Stomach (tissue), 4 donors: ENCODE results near the gene PPP1R16B.

Source experiments
- EP300 ChIP-seq: sonication (generic); formaldehyde crosslinking; IDR thresholded peaks from one replicate; pipeline ENCODE4 v1.6.1; 2017; ENCODE audit warnings: antibody characterized with exemption
- POLR2AphosphoS5 ChIP-seq, 3 donors: sonication (generic); formaldehyde crosslinking; IDR thresholded peaks; one replicate each; pipeline ENCODE4 v1.6.1; 2016; ENCODE audit warnings: antibody characterized with exemption in 3 of 3
- TF ChIP-seq, protein P1 (sequence below), 7 experiments: fragments of 450-650 bp in 4 of 7; fragments of 200-600 bp in 3 of 7; sonication (generic) in 3 of 7; IDR thresholded peaks; one replicate each; pipeline ENCODE4 v1.5.1; 2016 to 2019; ENCODE audit warnings: antibody characterized with exemption in 7 of 7, control low read depth in 2 of 7, mild to moderate bottlenecking in 1 of 7

- TF ChIP-seq EP300, result no peak
- TF ChIP-seq, protein P1, sequence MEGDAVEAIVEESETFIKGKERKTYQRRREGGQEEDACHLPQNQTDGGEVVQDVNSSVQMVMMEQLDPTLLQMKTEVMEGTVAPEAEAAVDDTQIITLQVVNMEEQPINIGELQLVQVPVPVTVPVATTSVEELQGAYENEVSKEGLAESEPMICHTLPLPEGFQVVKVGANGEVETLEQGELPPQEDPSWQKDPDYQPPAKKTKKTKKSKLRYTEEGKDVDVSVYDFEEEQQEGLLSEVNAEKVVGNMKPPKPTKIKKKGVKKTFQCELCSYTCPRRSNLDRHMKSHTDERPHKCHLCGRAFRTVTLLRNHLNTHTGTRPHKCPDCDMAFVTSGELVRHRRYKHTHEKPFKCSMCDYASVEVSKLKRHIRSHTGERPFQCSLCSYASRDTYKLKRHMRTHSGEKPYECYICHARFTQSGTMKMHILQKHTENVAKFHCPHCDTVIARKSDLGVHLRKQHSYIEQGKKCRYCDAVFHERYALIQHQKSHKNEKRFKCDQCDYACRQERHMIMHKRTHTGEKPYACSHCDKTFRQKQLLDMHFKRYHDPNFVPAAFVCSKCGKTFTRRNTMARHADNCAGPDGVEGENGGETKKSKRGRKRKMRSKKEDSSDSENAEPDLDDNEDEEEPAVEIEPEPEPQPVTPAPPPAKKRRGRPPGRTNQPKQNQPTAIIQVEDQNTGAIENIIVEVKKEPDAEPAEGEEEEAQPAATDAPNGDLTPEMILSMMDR (IDR thresholded peaks at IDR 0.05), result no peak
- TF ChIP-seq POLR2AphosphoS5 (IDR thresholded peaks at IDR 0.05), result no peak
These were observed 34.5 kb upstream of the PPP1R16B start for GRCh38 chr20:38770970-38771369.
